GM21576 (cell line): Measurements from ENCODE around the gene GID4.

Experiments used
- ATAC-seq: cut with Tn5 transposase; IDR thresholded peaks from one replicate; pipeline ENCODE4 v1.9.1; 2021; ENCODE audit warnings: mild to moderate bottlenecking, moderate library complexity; ENCODE audit not compliant: unreplicated experiment

The GID4 gene

DNA sequence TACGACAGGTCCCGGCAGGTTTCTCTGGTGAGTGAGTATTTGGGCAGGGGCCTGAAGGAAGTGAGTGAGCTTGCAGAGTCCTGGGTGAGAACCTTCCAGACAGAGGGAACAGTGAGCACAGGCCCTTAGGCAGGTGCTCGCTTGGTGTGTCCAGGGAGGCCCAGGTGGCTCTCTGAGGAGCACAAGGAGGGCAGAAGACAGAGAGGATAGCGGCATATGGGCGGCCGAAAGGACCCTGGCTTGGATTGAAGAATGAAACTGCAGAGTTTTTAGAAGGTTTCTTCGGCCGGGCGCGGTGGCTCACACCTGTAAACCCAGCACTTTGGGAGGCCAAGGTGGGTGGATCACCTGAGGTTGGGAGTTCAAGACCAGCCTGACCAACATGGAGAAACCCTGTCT lies 55.2 kb downstream of the GID4 start:
- no peak for ATAC-seq

DNA sequence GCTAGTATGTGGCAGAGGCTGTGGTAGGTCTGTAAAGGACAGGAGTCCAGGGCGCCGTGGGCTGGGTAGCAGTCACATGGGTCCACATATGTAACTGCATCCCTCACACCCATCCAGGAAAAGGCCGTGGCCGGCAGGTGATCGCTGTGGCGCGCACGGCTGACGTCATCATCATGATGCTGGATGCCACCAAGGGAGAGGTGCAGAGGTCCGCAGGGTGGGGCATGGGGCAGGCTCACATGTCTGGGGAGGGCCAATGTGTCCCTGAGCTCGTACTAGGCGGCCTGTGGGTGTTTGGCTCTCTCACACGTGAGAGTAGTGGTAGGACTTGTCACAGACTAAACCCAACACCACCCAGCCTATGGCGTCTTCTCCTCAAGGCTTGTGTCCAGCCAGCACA lies 60.3 kb downstream of the GID4 start:
- ATAC-seq, result no peak

DNA sequence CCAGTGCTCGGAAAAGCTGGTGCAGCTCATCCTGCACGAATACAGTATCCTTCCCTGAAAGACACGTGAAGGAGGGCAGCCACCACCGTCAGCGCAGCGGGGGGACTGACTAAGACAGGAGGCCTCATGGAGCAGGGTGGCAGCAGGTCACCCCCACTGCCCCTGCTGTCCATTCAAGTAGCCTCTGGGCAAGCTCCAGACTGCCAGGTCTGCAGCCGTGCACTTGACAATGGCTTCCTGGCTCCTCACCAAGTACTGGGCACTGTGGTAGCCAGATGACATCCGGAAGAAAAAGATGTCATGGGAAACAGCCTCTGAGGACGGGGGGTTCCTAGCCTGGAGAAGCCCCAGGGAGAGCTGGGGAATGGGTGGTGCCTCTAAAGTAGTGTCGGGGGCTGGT lies 61.4 kb downstream of the GID4 start:
- ATAC-seq, result no peak

DNA sequence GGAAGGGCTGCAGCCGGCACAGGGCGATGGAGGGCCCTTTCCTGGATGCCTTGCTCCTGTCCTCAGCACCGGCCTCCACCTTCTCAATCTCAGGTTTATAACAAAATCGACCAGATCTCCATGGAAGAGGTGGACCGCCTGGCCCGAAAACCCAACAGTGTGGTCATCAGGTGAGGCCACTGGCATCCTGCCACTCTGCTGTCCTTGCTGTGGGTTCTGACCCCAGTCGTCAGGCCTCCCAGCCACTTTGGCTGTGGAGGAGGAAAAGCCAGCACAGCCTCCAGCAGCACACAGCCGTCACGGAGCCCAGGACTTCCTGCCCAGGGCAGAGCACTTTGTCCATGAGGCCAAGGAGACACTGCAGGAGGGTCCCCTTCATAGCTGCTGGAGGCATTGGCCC lies 62.6 kb downstream of the GID4 start:
- no peak for ATAC-seq

DNA sequence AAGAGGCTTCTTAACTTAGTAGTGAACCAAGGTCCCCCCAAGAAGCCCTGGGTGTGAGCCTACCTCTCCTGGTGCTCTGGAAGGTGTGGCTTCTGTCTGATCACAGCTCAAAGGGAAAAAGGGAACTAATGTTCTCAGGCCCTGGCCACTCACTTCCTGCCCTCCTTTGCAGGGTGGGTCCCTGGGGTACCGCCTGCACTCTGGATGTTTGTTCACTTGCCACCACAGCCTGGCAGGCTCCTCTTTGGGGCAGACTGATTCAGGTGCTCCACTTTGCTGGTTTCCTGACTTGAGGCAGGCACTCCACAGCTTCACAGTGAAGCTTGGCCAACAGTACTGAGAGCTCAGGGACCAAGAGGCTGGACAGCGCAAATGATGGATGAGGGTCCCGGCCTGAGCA lies 63.4 kb downstream of the GID4 start:
- no peak for ATAC-seq

DNA sequence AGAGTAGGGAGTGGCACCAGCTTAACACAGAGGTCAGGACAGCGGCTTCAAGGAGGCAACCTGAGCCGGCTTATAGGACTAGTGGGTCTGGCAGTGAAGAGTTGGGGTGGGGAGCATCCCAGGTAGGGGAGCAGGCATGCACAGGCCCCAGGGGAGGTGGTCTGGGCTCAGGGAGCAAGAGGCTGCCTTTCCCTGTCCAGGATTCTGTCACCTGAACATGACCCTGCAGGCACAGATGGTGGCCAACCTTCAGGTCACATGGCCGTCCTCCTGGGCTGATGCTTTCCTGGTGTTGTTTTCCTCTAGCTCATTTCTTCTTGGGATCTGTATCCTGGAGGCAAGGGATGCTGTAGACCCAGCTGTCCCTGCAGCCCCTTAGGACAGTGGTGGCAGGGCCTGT lies 65.8 kb downstream of the GID4 start:
- ATAC-seq, result no peak

DNA sequence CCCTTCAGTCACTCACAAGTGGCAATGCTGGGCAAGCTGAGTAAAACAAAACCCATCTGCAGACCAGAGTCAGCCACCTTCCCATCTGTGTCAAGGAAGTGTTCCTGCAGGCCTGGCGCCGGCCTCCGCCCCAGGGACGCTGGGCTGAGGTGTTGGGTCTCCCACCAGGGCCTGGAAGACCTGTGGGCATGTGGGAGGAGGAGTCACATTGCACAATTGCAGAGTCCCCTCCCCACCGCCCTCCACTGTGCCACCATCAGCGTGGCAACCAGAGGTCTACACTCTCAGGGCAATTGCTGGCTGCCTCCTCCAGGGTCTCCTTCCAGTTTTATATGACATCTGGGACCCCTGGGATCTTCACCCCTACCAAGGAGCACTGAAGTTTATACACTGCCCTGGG lies 66.4 kb downstream of the GID4 start:
- no peak for ATAC-seq

DNA sequence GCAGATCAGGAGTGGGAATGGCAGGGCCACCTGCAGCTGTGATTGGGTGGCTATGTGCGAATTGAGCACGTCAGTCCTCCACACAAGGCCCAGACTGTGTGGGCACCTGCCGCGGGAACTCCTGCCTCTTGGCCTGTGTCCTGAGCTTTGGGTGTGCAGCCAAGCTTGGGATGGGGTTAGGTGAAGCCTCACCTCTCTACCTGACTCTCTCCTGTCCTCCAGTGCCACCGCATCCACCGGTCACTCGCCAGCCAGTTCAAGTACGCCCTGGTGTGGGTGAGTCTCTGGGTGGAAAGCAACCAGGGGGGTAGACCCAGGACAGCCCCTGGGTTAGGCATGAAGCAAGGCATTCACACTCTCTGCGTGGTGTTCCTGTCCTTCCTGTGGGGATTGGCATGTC lies 67.0 kb downstream of the GID4 start:
- no peak for ATAC-seq

DNA sequence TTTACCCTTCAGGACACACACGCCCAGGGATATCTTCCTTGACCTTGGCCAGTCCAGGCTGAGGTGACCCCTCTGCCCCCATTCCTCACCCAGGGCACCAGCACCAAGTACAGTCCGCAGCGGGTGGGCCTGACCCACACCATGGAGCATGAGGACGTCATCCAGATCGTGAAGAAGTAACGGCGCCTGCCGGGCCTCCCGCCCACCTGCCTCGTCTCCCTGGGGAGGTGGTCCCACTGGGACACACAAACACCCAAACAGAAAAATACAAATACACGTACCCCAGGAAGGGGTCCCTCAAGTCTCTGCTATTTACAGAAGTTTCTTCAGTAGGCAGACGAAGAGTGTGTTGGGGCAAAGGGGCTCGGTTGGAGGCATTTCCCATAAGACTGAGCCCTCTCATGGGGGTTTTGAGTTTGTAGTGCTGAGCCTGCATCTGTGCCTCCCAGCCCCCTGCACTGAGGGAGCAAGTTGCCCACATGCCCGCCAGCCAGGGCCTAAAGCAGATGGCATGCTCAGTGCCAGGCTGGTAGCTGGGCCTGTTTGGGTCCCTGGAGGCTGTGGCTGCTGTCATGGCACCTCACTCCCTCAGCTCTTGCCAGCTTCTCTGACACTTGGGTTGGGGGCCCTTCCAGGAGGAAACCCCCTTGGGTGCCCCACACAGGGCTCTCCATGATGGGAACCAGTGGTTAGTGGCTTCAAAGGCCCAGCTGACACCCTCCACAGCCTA lies 68.0 kb downstream of the GID4 start:
- no peak for ATAC-seq

DNA sequence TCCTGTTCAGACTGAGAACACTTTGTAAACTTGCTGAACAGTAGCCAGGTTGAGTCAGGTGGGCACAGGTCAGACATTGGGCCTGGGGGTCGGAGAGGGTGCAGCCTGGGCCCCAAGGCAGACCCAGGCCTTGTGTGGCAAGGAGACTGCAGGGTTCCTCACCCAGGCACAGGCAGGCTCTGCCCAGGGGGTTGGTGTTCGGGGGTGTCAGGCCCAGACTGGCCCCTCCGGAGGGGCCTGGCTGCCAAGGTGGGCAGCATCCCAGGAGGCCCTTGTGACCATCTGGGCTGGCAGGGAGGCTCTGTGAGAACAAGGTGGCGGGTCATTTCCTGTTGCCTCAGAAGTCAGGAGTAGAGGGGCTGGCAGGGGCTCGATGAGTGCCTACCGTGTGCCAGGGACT lies 68.8 kb downstream of the GID4 start:
- no peak for ATAC-seq

DNA sequence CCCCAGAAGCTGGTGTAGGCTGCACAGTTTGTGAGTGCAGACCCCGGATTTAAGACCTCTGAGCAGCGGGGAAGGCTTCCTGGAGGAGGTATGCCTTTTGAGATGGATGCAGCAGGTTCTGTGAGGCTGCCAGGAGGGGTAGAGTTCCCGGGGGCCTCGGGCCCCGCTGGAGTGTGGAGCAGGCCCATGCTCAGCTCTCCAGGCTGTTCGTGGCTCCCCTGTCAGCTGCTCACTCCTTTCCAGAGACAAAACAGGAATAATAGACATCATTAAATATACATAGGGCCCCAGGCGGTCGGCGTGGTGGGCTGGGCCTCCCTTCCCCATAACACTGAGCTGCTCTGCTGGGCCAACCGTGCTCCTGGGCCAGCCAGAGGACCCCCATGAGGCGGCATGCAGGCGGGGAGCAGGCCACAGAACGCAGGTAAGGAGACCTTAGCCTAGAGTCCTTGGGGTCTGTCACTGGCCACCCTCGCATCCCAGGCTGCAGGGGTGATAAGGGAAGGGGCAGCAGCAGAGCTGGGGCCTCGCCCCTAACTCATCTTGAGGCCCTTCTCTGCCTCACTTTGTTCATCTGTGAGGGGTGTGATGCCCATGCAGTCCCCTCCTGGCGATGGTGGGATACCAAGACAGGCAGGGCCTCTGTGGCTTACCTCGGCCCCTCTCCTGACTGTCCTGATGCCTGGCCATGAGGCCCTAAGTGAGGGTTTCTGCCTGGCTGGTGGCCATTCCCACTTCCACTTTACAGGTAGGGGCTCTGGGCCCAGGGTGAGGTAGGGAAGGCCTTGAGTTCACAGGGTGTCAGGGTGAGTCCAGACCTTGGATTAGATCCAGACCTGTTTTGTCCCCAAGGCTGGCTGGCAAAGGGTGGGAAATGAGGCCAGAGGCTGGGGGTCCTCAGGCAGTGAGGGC lies 69.4 kb downstream of the GID4 start, which contains the start of gene MYO15A:
MYO15A (plus strand) TSS at position 356 of the 912 bp plus-strand sequence. CDS start 10,045 bp downstream, outside the sequence.
- ATAC-seq, result no peak

DNA sequence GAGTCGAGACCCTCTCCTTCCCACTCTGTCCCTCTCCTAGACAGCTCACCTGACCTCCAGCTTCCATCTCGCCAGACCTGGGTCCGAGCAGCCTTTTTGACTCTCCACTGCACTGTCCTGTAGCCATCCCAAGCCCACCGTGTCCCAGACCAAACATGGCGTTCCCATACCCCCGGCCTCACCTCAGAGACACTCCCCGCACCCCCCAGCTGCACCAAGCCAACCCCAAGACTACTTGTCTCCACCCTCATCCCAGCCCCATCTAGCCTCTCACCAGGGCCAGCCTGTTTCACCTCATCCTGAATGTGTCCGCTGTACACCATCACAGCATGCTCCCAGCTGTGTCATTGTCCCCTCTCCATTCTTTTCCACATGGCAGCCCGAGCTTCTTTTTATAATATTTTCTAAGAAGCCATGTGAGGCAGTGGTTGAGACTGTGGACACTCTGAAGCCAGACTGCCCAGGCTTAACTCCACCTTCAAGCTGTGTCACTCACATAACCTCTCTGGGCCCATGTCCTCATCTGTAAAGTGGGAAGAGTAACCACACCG lies 70.8 kb downstream of the GID4 start:
- ATAC-seq, result no peak

DNA sequence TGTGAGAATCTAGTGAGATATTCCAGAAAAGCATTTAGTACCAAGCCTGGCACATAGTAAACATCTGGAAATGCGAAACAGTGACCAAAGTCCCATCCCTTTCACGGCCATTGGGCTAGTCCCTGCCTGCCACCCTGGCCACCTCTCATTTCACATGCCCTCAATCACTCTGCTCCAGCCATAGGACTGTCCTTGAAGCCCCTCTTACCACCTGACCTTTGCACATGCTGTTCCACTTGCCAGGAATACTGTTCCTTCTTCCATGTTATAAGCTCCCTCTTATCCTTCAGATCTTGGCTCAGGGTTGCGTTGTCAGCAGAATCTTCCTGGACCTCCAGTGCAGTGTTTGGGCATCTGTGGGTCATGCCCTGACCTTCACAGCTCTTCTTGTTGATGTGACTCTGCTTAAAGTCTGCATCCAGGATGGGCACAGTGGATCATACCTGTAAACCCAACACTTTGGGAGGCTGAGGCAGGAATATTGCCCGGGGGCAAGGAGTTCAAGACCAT lies 71.5 kb downstream of the GID4 start:
- ATAC-seq, result no peak

DNA sequence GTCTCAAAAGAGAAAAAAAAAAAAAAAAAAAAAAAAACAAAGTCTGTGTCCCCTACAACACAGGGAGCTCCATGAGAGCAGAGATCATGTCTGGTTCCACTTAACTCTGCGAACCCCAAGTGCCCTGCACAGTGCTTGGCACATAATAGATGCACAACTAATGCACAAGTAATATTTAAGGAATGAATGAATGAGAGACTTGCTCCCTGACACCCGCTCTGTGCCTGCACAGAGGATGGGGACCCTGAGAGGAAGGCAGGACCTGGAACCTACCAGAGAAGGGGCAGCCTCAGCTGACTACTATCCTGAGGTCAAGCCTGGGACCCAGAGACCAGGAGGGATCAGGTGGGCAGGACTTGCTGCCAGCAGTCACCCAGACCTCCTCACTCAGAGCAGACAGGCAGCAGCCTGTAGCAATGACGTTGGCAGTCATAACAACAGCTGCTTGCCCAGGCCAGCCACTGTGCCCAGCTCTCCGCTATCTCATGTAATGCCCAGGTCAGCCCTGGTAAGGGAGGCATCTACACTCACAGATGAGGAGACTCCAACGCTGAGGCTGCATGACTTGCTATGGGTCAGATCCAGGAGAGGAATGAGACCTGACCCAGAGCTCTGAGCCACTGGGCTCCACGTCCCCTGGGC lies 72.2 kb downstream of the GID4 start:
- no peak for ATAC-seq

DNA sequence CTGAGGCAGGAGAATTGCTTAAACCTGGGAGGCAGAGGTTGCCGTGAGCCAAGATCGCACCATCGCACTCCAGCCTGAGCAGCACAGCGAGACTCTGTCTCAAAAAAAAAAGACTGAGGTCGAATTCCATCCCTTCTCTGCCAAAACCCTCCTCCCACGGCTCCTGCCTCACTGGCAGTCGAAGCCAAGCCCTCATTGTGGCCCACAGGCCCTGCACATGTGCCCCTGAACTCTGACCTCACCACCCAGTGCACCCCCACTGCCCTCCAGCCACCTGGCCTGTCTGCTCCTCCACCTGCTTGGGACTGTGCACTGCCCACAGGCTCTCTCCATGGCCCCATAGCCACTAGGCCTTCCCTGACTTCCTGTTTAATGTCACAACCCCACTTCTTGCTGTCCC lies 76.3 kb downstream of the GID4 start:
- ATAC-seq, result no peak

DNA sequence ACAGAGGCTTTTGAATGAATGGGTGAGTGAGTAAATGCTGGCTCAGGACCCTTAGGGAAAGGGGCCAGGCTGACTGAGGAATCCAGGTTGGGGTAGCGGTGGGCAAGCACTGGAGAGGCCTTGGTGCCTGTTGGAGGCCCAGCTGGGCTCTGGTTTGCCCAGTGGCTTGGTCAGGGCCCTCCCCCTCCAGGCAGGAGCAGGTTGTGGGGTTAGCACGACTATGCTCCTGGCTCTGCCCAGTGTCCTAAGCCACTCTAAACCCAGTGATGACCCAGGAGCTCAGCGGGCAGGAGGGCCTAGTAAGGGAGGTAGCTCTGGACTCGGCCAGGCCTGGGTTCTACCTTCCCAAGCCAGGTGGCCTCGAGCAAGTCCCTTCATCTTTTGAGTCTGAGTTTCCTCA lies 76.9 kb downstream of the GID4 start:
- no peak for ATAC-seq

DNA sequence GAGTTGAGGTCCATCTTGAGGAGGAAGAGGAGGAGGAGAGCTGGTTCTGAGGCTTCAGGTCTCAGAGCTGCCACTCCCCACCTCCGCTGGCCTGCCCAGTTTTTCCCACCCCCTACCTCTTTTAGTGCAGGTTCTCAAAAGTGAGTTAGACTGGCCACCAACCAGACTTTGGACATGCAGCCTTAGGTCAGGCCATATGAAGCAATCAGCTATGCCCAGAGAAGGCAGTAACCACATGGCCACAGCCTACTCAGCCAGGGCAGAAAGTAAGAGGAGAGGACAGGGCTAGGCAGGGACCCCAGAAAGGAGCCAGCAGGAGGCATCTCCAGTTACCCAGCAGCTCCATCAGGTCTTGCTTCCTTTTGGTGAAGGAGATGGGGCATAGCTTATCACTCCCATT lies 78.3 kb downstream of the GID4 start:
- ATAC-seq, result no peak
